Hippocampal formation (tissue), 2 donors: ENCODE measurements around the gene PRUNE2.
"Not testable (repeated sequence)": the region's sequence is repeated elsewhere in the genome, so short reads cannot be mapped to it uniquely, and the experiment has no call there.

ENCODE experiments used
- DNase-seq, 2 donors: peaks; one replicate each; lab custom pipeline; 2025; lab: John Stamatoyannopoulos, UW

The PRUNE2 gene

GRCh38 chr9:76603931-76604570 is 301.9 kb downstream of the PRUNE2 start:
- no peak for DNase-seq

DNA sequence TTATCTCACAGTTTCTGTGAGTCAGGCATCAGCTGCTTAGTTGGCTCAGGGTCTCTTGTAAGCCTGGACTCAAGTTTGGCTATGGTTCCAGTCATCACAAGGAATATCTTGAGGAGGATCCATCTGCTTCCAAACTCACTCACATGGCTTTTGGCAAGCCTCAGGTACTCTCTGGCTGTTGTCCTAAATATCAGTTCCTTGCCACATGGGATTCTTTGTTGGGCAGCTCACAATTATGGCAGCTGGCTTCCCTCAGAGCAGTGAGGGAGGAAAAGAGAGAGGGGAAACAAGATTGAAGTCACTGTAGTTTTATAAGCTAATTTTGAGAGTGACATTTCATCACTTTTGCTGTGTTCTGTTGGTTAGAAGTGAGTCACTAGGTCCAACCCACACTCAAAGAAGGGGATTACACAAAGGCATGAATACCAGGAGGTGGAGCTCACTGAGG is 302.4 kb downstream of the PRUNE2 start:
- no peak for DNase-seq

GRCh38 chr9:76602199-76602598 is 303.7 kb downstream of the PRUNE2 start:
- no peak for DNase-seq

DNA sequence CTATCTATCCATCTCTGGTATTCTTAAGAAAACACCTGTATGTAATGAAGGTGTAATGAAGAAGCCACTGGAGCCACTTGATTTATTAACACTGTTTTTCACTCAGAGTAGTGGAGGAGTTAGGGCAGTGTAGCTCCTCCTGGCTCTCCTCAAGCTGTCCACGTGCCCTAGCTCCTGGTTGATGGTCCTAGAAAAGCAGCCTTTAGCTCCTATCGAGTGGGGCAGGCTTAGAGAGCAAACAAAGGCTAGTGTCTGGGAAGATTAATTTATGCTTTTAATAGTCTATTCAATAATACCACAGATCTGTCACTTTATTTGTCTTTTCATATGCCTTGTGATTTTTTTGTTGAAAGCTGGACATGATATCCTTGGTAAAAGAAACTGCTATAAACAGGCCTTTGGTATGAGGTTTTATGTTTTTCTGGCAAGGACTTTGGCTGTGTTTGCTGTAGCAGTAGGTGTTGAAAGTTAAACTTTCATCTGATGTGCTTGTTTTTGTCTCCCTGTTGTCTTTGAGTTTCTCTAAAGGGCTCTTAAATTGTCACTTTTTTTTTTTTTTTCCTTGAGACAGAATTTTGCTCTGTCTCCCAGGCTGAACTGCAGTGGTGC is 305.8 kb downstream of the PRUNE2 start:
- no peak for DNase-seq

DNA sequence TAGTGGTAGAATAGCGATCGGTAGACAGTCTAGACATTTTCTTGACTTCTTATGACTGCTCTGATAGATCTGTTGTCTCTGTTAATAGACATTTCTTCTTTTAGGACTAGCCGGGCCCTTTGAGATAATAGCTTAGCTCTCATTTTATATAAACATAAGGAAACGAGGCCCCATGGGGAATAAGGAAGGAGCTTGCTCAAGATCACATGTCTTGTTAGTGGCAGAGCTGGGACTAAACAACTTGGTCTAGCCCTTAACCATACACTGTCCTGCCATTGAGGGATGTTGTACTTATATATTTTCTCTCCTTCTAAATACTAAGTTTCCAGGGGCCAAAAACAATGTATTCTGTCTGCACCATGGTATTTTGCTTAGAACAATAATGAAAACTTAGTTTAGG is 306.9 kb downstream of the PRUNE2 start:
- DNase-seq = no peak

- DNase-seq = no peak
Observed at GRCh38 chr9:76595645-76596044, 310.3 kb downstream of the PRUNE2 start.

GRCh38 chr9:76594764-76595424 is 311.0 kb downstream of the PRUNE2 start:
- DNase-seq = no peak

GRCh38 chr9:76593961-76594735 is 311.8 kb downstream of the PRUNE2 start:
- not testable (repeated sequence) for DNase-seq

DNA sequence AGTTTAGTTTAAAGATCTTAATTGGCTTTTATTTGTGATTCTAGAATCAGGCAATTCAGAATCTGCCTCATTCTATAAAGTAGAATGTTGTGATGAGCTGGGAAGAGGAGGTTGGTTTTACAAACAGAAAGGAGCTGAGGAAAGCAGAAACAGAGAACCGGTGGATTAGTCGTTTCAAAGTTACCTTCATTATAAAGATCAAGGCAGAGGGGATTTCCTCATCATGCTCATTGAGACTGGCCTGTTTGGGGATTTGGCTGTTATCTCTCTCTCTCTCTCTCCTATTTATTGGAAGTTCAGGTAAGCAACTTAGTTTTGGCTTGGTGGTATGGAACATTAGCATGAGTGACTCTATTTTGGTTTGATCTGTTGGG is 313.0 kb downstream of the PRUNE2 start:
- DNase-seq = no peak

DNA sequence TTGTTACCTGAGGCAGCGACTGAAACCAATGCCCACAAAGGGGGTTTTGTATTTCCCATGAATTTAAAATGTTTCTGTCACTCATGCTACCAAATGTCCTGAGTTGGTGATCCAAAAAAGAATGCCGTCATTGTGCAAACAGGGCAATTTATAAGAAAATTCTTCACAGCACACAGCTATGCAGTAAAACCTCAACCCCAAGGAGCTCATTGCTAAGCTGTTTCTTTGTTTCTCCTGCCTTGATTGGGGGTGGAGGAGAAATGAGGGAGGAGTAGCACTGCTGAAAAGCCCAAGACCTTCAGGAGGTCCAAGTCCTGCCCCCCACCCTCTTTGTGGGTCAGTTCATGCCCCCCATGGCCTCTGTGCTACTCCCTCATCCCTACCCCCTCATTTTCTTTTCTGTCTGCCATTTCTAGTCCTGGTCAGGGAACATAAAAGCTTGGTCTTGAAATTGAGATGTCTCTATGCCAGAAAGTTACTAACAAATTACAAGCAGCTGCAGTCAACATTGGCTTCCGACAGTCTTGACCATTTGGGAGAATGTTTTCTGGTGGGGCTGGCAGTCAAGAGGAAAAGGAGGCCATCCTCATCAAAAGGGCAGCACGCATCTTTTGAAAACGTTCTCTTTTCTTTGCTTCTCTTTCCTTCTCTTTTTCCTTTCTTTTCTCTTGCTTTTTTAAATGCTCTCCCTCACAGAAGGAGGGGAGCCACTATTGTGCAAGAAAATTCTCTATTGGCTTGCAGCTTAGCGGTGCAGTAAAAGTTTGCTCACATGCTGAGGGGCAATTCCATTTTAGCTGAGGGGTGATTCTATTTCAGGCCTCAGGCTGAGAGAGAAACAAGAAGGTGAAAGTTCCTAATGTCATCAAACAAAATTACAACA is 313.6 kb downstream of the PRUNE2 start:
- DNase-seq = no peak

- DNase-seq = no peak
Observed at GRCh38 chr9:76591256-76591950, 314.5 kb downstream of the PRUNE2 start.

DNA sequence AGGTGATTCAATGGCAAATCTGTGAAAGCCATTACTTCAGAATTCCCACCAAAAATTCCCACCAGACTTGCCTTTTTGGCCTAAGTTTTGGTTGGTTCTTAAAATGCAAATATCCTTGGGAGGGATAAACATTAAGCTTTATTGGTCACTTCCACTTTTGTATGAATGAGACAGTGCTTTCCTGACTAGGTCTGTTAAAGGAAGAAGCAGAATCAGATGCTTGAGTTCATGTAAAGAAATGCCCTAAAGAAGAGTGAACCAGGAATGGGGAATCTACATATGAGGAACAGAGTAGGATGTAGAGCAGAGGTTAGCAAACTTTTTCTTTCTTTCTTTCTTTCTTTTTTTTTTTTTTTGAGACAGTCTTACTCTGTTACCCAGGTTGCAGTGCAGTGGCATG is 317.6 kb downstream of the PRUNE2 start:
- no peak for DNase-seq

DNA sequence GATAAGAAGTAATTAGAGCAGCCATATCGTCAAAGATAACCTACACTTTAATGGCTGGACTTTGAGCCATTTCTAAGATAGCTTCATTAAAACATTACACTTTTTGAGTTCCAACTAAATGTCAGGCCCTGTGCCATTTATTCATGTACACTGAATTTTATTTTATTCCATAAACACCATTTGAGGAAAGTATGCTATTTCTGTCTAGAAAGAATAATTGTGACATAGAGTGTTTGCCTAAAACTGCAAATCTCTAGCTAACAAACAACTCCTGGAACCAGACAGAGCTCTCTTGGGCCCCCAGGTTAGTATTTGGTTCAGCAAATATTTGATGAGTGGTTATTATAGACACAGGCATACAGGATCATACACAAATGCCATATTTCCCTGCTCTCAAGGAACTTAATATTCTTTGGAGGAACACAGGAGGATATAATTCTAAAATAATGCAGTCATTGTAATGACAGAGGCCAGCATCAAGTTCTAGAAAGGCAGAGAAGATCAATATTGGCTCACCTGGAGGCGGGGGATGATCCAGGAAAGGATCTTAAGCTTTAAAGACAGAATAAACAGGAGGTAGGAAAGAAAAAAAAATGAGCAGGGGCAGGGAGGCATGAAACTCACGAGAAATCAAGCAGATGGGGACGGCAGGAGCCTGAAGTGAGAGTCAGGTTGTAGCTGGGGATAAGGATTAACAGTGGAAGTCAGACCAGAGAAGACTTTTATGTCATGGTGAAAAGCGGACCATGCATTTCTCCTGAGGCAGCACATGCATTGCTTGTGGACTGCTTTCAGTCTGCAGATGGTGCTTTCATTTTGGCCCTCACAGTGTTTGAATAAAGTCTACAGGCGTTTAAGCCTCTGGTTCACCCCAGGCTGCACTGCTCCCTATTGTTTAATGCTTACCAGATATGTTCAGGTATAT is 319.3 kb downstream of the PRUNE2 start:
- no peak for DNase-seq

DNA sequence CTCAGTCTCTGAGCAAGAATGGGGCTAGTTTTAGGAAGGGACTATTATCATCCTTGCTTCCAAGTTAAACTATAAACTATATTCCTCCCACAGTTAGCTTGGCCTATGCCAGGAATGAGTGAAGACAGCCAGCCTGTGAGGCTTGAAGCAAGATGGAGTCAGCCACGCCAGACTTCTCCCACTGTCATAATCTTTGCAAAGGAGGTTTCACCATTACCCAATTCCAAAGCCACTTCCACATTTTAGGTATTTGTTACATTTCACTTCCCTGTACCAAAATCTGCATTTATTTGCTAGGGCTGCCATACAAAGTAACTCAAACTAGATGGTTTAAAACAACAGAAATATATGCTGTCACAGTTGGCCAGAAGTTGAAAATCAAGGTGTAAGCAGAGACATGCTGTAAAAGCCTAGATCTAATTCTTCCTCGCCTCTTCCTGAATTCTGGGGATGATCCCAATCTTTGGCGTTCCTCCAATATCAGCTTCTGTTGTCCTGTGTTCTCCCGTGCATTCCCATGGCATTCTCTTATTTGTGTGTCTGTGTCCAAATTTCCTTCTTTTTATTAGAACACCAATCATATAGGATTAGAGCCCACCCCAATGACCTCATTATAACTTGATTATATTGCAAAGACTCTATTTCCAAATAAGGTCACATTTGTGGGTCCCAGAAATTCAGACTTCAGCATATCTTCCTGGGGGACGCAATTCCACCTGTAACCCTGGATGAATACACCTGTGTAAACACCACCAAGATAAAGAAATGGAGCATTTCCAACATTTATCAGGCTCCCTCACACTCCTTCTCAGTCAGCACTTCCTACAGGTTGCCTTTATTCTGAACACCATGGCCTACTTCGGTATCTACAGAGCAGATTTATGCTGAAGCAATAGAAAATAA is 320.2 kb downstream of the PRUNE2 start:
- no peak for DNase-seq

DNA sequence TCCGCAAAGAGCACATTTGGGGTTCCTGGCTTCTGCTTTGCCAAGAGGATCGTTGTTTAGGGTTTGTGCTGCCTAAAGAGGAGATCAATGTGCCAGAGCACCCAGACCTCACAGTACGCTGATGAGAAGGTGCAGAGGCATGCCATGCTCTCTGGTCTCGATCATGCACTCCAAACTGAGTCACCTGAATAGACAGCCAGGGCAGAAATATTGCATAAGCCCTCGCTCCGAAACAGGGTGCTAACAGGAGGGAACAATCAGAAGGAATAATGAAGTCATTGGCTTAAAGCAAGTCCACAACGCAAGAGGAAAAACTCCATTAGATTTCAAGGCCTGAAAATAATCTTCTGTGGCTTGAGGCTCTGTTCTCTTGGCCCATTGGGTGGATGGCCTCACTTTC is 322.7 kb downstream of the PRUNE2 start:
- DNase-seq = no peak

DNA sequence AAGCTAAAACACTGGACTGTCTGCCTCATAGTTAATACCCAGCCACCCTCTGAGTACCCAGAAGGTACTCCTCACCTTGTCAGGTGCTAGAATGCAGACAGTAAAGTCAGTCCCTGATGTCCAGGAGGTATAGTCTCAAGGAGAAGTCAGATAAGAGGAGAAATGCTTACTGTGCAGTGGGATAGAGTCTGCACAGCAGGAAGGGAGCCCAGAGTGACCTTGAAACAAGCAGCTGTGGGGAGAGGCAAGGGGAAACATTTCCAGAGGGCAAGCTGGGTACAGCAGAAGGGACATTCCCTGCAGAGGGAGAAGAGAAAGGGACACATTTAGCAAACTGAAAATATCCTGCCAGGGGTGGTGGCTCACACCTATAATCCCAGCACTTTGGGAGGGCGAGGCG is 324.2 kb downstream of the PRUNE2 start:
- DNase-seq = no peak

DNA sequence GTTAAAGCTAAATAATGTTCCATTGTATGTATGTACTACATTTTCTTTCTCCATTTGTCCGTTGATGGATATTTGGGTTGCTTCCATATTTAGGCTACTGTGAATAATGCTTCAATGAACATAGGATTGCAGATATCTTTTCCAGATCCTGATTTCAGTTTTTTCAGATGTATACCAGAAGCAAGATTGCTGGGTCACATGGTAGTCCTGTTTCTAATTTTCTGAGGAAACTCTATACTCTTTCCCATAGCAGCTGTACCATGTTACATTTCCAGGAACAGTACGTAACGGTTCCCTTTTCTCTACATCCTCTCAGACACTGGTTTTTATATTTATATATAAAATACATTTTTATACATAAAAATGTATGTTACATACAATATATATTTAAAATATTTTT is 325.1 kb downstream of the PRUNE2 start:
- DNase-seq = no peak

GRCh38 chr9:76580188-76580587 is 325.7 kb downstream of the PRUNE2 start:
- no peak for DNase-seq

GRCh38 chr9:76576344-76576743 is 329.6 kb downstream of the PRUNE2 start:
- no peak for DNase-seq
